ENCODE results near the gene GSG1. TPM values are rescaled to one million over a fixed set of nuclear protein-coding genes. Genes with fewer than 3 reads are reported as not detected.

The GSG1 gene
- total and polyA plus RNA-seq, 2 donors (not counting 3 experiments of a cell fraction or from before 2014, with no cell fraction given) = not detected

- BruUV-seq (replicated peaks) = no TSS peak
- DNase-seq (ENCODE audit: low read depth, low spot score) = no peak
- CTCF ChIA-PET = interaction anchor here (0.6 to 2.4 kb wide), 3 partner anchors 14 to 146 kb away, joined by 3 to 8 read pairs (median 4); no protein-coding TSS in a partner anchor
Observed at GRCh38 chr12:13066014-13066413, 37.5 kb downstream of the GSG1 start.

More at GRCh38 chr12:13066014-13066413, 37.5 kb downstream of the GSG1 start:
- no peak overlapping the region for H2AFZ ChIP-seq (ENCODE audit: low read depth, low read length)
- no peaks in the 10 kb centered on the region for H3K27me3 ChIP-seq (ENCODE audit: control insufficient read depth in 2 of 2, insufficient read depth in 2 of 2, low read length in 2 of 2)
- H3K9ac ChIP-seq (replicated peaks; ENCODE audit: extremely low read depth, insufficient read depth, low read length) = no peak overlapping the region
- no peaks in the 10 kb centered on the region for H3K79me2 ChIP-seq (ENCODE audit: control insufficient read depth, insufficient read depth, low read length)
- POLR2A ChIA-PET = interaction anchor here (1.2 kb wide), 1 partner anchor 130 kb away, joined by 3 read pairs; the partner anchor contains the start of gene EMP1
- no peaks in the 10 kb centered on the region for H3K9me3 ChIP-seq (replicated peaks; ENCODE audit: control insufficient read depth, insufficient read depth, low read length)
- H4K20me1 ChIP-seq (replicated peaks; ENCODE audit: control insufficient read depth, extremely low read depth, insufficient read depth, low read length) = no peaks in the 10 kb centered on the region
- no peak overlapping the region for H3K27ac ChIP-seq (ENCODE audit: insufficient read depth, low read depth, low read length)
- intact Hi-C loops (cut with micrococcal nuclease) = no loop called here
- dilution Hi-C loops (cut with MboI; ENCODE audit: extremely low pct_ligation_motif_present, low sequenced_read_pairs) = no loop called here
- H3K36me3 ChIP-seq (ENCODE audit: control insufficient read depth in 2 of 2, extremely low read depth in 1 of 2, insufficient read depth in 2 of 2, low read length in 2 of 2) = peaks cover 2 to 16% of the 10 kb centered on the region in 2 experiments
- TF ChIP-seq EZH2 (IDR thresholded peaks at IDR 0.05; ENCODE audit: borderline replicate concordance, low read depth, low read length, severe bottlenecking) (no peak), CTCF (IDR thresholded peaks at IDR 0.05; ENCODE audit: extremely low read depth in 1 of 2, insufficient read depth in 1 of 2, low read depth in 1 of 2, low read length in 2 of 2) (no peak), POLR2AphosphoS5 (IDR thresholded peaks at IDR 0.05; ENCODE audit: insufficient read depth, low read depth, low read length) (no peak), FOS (IDR thresholded peaks at IDR 0.05; ENCODE audit: borderline replicate concordance, insufficient read depth, low read length) (no peak), JUN (IDR thresholded peaks at IDR 0.05; ENCODE audit: borderline replicate concordance, insufficient read depth, insufficient read length, low read depth) (no peak), POLR2A (IDR thresholded peaks at IDR 0.05; ENCODE audit: low read depth, low read length) (no peak), MAX (IDR thresholded peaks at IDR 0.05; ENCODE audit: insufficient read depth, insufficient read length) (no peak), GATA2 (IDR thresholded peaks at IDR 0.05; ENCODE audit: insufficient read depth, insufficient read length, low read depth, low read length) (no peak), MYC (IDR thresholded peaks at IDR 0.05; ENCODE audit: low read depth, low read length) (no peak)
- H3K4me2 ChIP-seq (ENCODE audit: insufficient read depth, low read length) = no peak overlapping the region
- FAIRE-seq = no peak
- H3K9me1 ChIP-seq (replicated peaks; ENCODE audit: control insufficient read depth, extremely low read depth, insufficient read depth, low read length) = no peaks in the 10 kb centered on the region
- no peaks in the 10 kb centered on the region for H3K4me1 ChIP-seq (ENCODE audit: control insufficient read depth, extremely low read depth, insufficient read depth, low read length)
- no peak overlapping the region for H3K4me3 ChIP-seq (replicated peaks in 1 of 3; ENCODE audit: insufficient read depth in 1 of 3, low read depth in 1 of 3, low read length in 3 of 3)

Measured in endothelial cell of umbilical vein (primary cell).